Measurements from ENCODE around the gene TET1. TPM values are rescaled to one million over a fixed set of nuclear protein-coding genes. Genes with fewer than 3 reads are reported as not detected.
A peak's percentile ranks its signal among the peaks of the same experiment; 100 is the strongest.

The TET1 gene
- total RNA-seq, 1 experiment from 2014 or later = 3.0 TPM

- CTCF ChIA-PET = no interaction called here
Observed at GRCh38 chr10:68562661-68563570, 2.8 kb downstream of the TET1 start.

GRCh38 chr10:68564712-68565111 is 4.6 kb downstream of the TET1 start:
- H3K4me1 ChIP-seq (ENCODE audit: insufficient read depth, low read length) = no peaks in the 10 kb centered on the region
- ATAC-seq (no peak), DNase-seq (no peak)
- no peaks in the 10 kb centered on the region for H3K36me3 ChIP-seq (ENCODE audit: low read depth, low read length)
- ChIA-PET POLR2A (ENCODE audit: unreplicated experiment) (no interaction called here), CTCF (no interaction called here)
- no peak overlapping the region for H3K27ac ChIP-seq (ENCODE audit: low read length)
- H3K9me2 ChIP-seq (replicated peaks; ENCODE audit: low read length) = no peaks in the 10 kb centered on the region
- H3K27me3 ChIP-seq (ENCODE audit: low read length) = no peaks in the 10 kb centered on the region
- H3K9me3 ChIP-seq (ENCODE audit: low read length) = no peaks in the 10 kb centered on the region
- TF ChIP-seq EZH2phosphoT487 (IDR thresholded peaks at IDR 0.05; ENCODE audit: borderline replicate concordance, low read length) = no peak
- no peak for TF ChIP-seq CTCF (conservative IDR thresholded peaks at IDR 0.05; ENCODE audit: low read depth, low read length)
- no peak for TF ChIP-seq EZH2 (IDR thresholded peaks at IDR 0.05; ENCODE audit: low read length, unreplicated experiment)
- intact Hi-C loops (cut with micrococcal nuclease) = no loop called here
- no peak overlapping the region for H3K4me2 ChIP-seq (ENCODE audit: low read length)
- no peak overlapping the region for H3K9ac ChIP-seq (ENCODE audit: low read length)
- H3K4me3 ChIP-seq (ENCODE audit: low read length) = no peak overlapping the region
- H3K79me2 ChIP-seq (ENCODE audit: low read length) = peaks cover 11% of the 10 kb centered on the region; the same call in 1 of the 2 replicates
- no TSS peak for BruUV-seq (replicated peaks)
- no peak overlapping the region for H2AFZ ChIP-seq (ENCODE audit: low read length)
- H3F3A ChIP-seq (ENCODE audit: low read length, unreplicated experiment) = no peaks in the 10 kb centered on the region
- no peaks in the 10 kb centered on the region for H4K20me1 ChIP-seq (ENCODE audit: low read length)

More at GRCh38 chr10:68562661-68563570, 2.8 kb downstream of the TET1 start:
- Histone ChIP-seq H3K9ac (ENCODE audit: low read length) (no peak overlapping the region), H3K27me3 (ENCODE audit: low read length) (no peaks in the 10 kb centered on the region), H3F3A (ENCODE audit: low read length, unreplicated experiment) (no peaks in the 10 kb centered on the region), H4K20me1 (ENCODE audit: low read length) (no peaks in the 10 kb centered on the region), H3K4me2 (ENCODE audit: low read length) (no peak overlapping the region), H3K79me2 (ENCODE audit: low read length) (peaks cover 11% of the 10 kb centered on the region; the same call in 1 of the 2 replicates), H3K4me3 (ENCODE audit: low read length) (no peak overlapping the region), H3K4me1 (ENCODE audit: insufficient read depth, low read length) (no peaks in the 10 kb centered on the region), H2AFZ (ENCODE audit: low read length) (peak overlapping the region; percentile 13), H3K9me2 (replicated peaks; ENCODE audit: low read length) (no peaks in the 10 kb centered on the region), H3K9me3 (ENCODE audit: low read length) (no peaks in the 10 kb centered on the region), H3K27ac (ENCODE audit: low read length) (no peak overlapping the region), H3K36me3 (ENCODE audit: low read depth, low read length) (no peaks in the 10 kb centered on the region)
- POLR2A ChIA-PET (ENCODE audit: unreplicated experiment) = no interaction called here
- intact Hi-C loops (cut with micrococcal nuclease) = no loop called here
- no peak for TF ChIP-seq EZH2 (IDR thresholded peaks at IDR 0.05; ENCODE audit: low read length, unreplicated experiment)
- no peak for TF ChIP-seq CTCF (conservative IDR thresholded peaks at IDR 0.05; ENCODE audit: low read depth, low read length)
- no peak for TF ChIP-seq EZH2phosphoT487 (IDR thresholded peaks at IDR 0.05; ENCODE audit: borderline replicate concordance, low read length)
- no peak for DNase-seq
- ATAC-seq = no peak
- no TSS peak for BruUV-seq (replicated peaks)

- no peaks in the 10 kb centered on the region for H3K27me3 ChIP-seq (ENCODE audit: low read length)
- no peaks in the 10 kb centered on the region for H3K4me1 ChIP-seq (ENCODE audit: insufficient read depth, low read length)
- no peaks in the 10 kb centered on the region for H3K9me3 ChIP-seq (ENCODE audit: low read length)
- no peak for ATAC-seq
- no peaks in the 10 kb centered on the region for H3F3A ChIP-seq (ENCODE audit: low read length, unreplicated experiment)
- H3K36me3 ChIP-seq (ENCODE audit: low read depth, low read length) = no peaks in the 10 kb centered on the region
- H3K9me2 ChIP-seq (replicated peaks; ENCODE audit: low read length) = no peaks in the 10 kb centered on the region
- H3K4me2 ChIP-seq (ENCODE audit: low read length) = no peak overlapping the region
- CTCF ChIA-PET = no interaction called here
- H3K9ac ChIP-seq (ENCODE audit: low read length) = no peak overlapping the region
- POLR2A ChIA-PET (ENCODE audit: unreplicated experiment) = no interaction called here
- H3K27ac ChIP-seq (ENCODE audit: low read length) = no peak overlapping the region
- H3K4me3 ChIP-seq (ENCODE audit: low read length) = no peak overlapping the region
- peaks cover 11% of the 10 kb centered on the region; the same call in 1 of the 2 replicates for H3K79me2 ChIP-seq (ENCODE audit: low read length)
- H2AFZ ChIP-seq (ENCODE audit: low read length) = no peak overlapping the region
- H4K20me1 ChIP-seq (ENCODE audit: low read length) = no peaks in the 10 kb centered on the region
- DNase-seq = no peak
- no peak for TF ChIP-seq CTCF (conservative IDR thresholded peaks at IDR 0.05; ENCODE audit: low read depth, low read length)
- no peak for TF ChIP-seq EZH2phosphoT487 (IDR thresholded peaks at IDR 0.05; ENCODE audit: borderline replicate concordance, low read length)
- no peak for TF ChIP-seq EZH2 (IDR thresholded peaks at IDR 0.05; ENCODE audit: low read length, unreplicated experiment)
- BruUV-seq (replicated peaks) = no TSS peak
- intact Hi-C loops (cut with micrococcal nuclease) = no loop called here
Observed at GRCh38 chr10:68565658-68566057, 5.5 kb downstream of the TET1 start.
